ENCODE results near the gene TTC13. TPM values are rescaled to one million over a fixed set of nuclear protein-coding genes. Genes with fewer than 3 reads are reported as not detected.

The TTC13 gene
- total RNA-seq, 1 experiment from 2014 or later = 12.3 TPM

- peak; percentile 57 for TF ChIP-seq YY1 (IDR thresholded peaks at IDR 0.05; ENCODE audit: extremely low read depth, insufficient replicate concordance, low read depth, low read length)
- no peak for TF ChIP-seq POLR2A (IDR thresholded peaks at IDR 0.05; ENCODE audit: borderline replicate concordance, extremely low read depth, insufficient read depth, insufficient read length)
- peak; percentile 92 for TF ChIP-seq CBX3 (IDR thresholded peaks at IDR 0.05; ENCODE audit: low read depth)
- peak; percentile 80 for TF ChIP-seq POLR2AphosphoS5 (IDR thresholded peaks at IDR 0.05; ENCODE audit: low read depth, low read length)
- peak; percentile 89 for TF ChIP-seq SP1 (IDR thresholded peaks at IDR 0.05; ENCODE audit: low read depth)
- peak; percentile 97 for TF ChIP-seq SIN3A (IDR thresholded peaks at IDR 0.05; ENCODE audit: low read depth)
- TF ChIP-seq SRF (IDR thresholded peaks at IDR 0.05; ENCODE audit: low read depth) = no peak
- TF ChIP-seq ELF1 (IDR thresholded peaks at IDR 0.05; ENCODE audit: borderline replicate concordance, low read depth) = peak; percentile 94
Measured at GRCh38 chr1:230978491-230979388, at the start of gene TTC13, which contains the start of gene ARV1 (continued).

DNA sequence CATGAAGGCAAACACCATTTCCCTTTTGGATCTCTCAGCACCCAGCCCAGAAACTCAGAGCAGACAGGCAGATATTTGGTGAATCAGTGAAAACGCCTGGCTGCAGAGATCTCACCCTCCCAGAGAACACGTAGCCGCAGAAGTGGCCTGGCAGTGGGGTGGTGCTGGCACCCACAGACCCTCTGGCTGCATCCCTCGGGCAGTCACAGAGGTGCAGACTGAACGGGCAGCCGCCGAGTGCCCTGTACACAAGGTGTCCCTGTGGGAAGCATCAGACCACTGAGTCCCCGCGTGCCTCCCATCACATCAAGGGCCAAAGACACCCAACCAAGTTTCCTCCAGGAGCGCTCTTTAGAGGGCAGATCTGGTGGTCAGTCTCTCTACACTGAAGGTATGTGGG lies 49.3 kb upstream of the TTC13 start:
- Histone ChIP-seq H2AFZ (ENCODE audit: low read depth, low read length, poor library complexity, severe bottlenecking) (no peak overlapping the region), H3K79me2 (ENCODE audit: insufficient read depth, low read length) (peaks cover 44% of the 10 kb centered on the region), H3K36me3 (ENCODE audit: control insufficient read depth in 1 of 2, insufficient read depth in 2 of 2, low read length in 2 of 2) (no peaks in the 10 kb centered on the region), H4K20me1 (ENCODE audit: insufficient read depth) (no peaks in the 10 kb centered on the region), H3K4me1 (ENCODE audit: control insufficient read depth in 1 of 2, insufficient read depth in 2 of 2, low read length in 2 of 2) (no peaks in the 10 kb centered on the region), H3K27me3 (ENCODE audit: insufficient read depth, low read length) (no peaks in the 10 kb centered on the region), H3K27ac (ENCODE audit: low read depth, low read length) (no peak overlapping the region), H3K9me2 (ENCODE audit: insufficient read depth) (no peaks in the 10 kb centered on the region), H3K9me3 (ENCODE audit: control insufficient read depth in 1 of 2, insufficient read depth in 1 of 2, low read depth in 1 of 2, low read length in 2 of 2) (no peaks in the 10 kb centered on the region), H3K9ac (ENCODE audit: low read length) (no peak overlapping the region), H3K4me3 (replicated peaks in 1 of 2; ENCODE audit: low read depth in 1 of 2, low read length in 2 of 2) (no peak overlapping the region), H3K4me2 (ENCODE audit: low read length) (no peak overlapping the region)
- ChIA-PET POLR2A (no interaction called here), CTCF (no interaction called here), RAD21 (ENCODE audit: low non-redundant PET in 1 of 2, low total read pairs in 2 of 2, uncharacterized antibody in 2 of 2, unreplicated experiment in 2 of 2) (no interaction called here)
- DNase-seq (ENCODE audit: low read depth, low spot score) (no peak), ATAC-seq (no peak)
- intact Hi-C loops (cut with micrococcal nuclease) = no loop called here
- BruUV-seq (replicated peaks) = no TSS peak
- no peak for TF ChIP-seq CBX3 (IDR thresholded peaks at IDR 0.05; ENCODE audit: low read depth)
- TF ChIP-seq POLR2AphosphoS5 (IDR thresholded peaks at IDR 0.05; ENCODE audit: low read depth, low read length) = no peak
- no peak for TF ChIP-seq POLR2A (IDR thresholded peaks at IDR 0.05; ENCODE audit: borderline replicate concordance, extremely low read depth, insufficient read depth, insufficient read length)
- no peak for TF ChIP-seq RAD21 (IDR thresholded peaks at IDR 0.05; ENCODE audit: low read depth)
- TF ChIP-seq, protein P1, sequence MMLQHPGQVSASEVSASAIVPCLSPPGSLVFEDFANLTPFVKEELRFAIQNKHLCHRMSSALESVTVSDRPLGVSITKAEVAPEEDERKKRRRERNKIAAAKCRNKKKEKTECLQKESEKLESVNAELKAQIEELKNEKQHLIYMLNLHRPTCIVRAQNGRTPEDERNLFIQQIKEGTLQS (IDR thresholded peaks at IDR 0.05) = no peak
- TF ChIP-seq REST (IDR thresholded peaks at IDR 0.05; ENCODE audit: low read depth) = no peak
- TF ChIP-seq CTCF (IDR thresholded peaks at IDR 0.05 in 2 of 3, conservative IDR thresholded peaks at IDR 0.05 in 1 of 3; ENCODE audit: borderline replicate concordance in 1 of 3, insufficient read depth in 1 of 3, low read depth in 2 of 3, low read length in 2 of 3) = no peak
- TF ChIP-seq CEBPB (IDR thresholded peaks at IDR 0.05; ENCODE audit: low read depth) = no peak
- no peak for TF ChIP-seq MAX (IDR thresholded peaks at IDR 0.05)
- no peak for TF ChIP-seq EZH2phosphoT487 (IDR thresholded peaks at IDR 0.05; ENCODE audit: borderline replicate concordance)
- TF ChIP-seq, protein P2, sequence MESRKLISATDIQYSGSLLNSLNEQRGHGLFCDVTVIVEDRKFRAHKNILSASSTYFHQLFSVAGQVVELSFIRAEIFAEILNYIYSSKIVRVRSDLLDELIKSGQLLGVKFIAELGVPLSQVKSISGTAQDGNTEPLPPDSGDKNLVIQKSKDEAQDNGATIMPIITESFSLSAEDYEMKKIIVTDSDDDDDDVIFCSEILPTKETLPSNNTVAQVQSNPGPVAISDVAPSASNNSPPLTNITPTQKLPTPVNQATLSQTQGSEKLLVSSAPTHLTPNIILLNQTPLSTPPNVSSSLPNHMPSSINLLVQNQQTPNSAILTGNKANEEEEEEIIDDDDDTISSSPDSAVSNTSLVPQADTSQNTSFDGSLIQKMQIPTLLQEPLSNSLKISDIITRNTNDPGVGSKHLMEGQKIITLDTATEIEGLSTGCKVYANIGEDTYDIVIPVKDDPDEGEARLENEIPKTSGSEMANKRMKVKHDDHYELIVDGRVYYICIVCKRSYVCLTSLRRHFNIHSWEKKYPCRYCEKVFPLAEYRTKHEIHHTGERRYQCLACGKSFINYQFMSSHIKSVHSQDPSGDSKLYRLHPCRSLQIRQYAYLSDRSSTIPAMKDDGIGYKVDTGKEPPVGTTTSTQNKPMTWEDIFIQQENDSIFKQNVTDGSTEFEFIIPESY (IDR thresholded peaks at IDR 0.05; ENCODE audit: extremely low read depth, insufficient replicate concordance, low read length) = no peak
